D341Med (cell line): ENCODE data around the gene TNC.

Experiments used
- DNase-seq: peaks from one replicate; pipeline ENCODE4 v3.0.0; 2012; ENCODE audit warnings: low spot score

The TNC gene

DNA sequence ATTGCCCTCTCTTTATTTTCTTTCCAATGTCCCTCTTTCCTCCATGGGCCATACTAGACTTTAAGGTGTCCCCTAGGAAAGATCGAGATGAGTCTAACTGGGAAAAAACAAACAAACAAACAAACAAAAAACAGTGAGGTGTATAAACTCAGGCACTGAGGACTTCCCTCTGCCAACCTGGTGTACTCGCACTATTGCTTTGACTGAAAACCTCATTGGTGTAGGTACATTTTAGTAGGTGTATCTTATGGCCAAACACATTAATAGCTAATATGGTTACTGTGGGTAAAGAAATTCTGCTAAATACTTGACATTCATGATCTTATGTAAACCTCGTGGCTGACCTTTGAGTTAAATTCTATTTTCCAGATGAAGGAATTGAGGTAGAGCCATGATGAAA is 74.3 kb downstream of the TNC start:
- DNase-seq, result no peak

GRCh38 chr9:115042781-115043509 is 75.0 kb downstream of the TNC start:
- no peak for DNase-seq

GRCh38 chr9:115039516-115040120 is 78.3 kb downstream of the TNC start:
- DNase-seq, result no peak

DNA sequence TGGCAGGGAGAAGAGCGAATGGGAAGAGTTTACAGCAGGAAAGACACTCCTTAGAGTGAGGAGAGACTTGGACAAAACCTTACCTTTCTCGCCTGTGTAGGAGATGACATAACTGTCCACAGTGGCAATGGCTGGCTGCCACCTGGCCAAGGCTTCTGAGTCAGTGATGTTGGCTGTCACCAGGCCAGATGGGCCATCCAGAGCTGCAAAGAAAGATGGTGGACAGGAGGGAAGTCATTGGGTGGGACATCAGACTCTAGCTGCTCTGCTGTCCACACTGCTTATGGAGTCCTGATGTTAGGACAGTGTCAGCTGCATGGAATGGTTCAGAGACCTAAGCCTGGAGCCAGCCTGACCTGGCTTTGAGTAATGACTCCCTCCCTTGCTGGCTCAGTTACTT is 79.8 kb downstream of the TNC start:
- DNase-seq, result no peak

- DNase-seq, result no peak
Observed at GRCh38 chr9:115036691-115037090, 81.3 kb downstream of the TNC start.

DNA sequence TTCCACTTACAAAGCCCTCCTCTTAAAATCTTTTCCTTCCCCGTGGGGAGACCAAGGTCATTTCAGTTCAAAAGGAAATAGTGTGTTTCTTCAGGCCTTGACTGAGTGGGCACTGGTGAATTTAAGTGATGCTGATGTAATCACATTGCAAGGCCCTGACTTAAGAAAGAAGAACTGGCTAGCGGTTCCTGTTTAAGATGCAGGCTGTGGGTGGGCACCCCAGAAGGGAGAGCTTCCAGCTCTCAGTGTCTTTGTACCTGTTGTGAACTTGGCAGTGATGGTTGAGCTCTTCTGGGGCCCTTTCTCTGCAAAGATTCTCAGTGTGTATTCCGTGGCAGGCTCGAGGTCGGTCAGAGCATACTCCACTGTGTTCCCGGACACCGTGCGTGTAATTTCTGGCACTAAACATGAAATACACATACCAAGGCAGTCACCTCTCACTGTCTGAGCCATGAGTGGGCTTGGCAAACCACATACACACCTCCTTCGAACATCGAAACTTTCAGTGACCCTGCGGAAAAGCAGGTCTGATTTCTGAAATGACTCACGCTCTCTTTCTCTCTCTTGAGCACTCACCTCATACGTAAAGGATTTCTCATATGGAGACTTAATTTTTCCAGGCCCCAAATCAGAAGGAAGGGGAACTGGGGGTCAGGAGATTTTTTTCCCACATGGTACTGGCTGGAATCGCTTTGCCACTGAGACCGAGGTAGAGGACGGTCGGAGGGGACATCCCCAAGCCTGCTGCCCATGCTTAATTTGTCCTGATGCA is 81.9 kb downstream of the TNC start:
- no peak for DNase-seq

- DNase-seq, result no peak
Observed at GRCh38 chr9:115034801-115035200, 83.2 kb downstream of the TNC start.

DNA sequence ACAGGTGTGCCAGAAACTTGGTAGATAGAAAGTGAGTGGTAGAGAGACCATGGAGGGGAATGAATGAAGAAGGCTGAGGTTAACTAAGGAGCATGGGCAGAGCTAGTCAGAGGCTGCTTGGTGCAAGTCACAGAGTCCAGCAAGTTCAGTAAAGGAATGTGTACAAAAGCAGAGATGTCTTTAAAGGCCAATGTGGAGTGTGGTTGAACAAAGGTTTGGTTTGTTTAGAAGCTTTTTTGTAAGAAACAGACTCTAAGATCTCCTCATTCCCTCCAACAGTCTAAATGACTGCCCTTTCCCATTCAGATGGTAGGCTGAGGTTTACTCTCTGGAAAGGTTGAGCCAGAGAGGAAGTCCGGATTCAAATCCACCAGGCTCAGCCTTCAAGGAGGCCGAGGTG is 84.2 kb downstream of the TNC start:
- DNase-seq, result no peak

- no peak for DNase-seq
Observed at GRCh38 chr9:115032296-115032695, 85.7 kb downstream of the TNC start.

DNA sequence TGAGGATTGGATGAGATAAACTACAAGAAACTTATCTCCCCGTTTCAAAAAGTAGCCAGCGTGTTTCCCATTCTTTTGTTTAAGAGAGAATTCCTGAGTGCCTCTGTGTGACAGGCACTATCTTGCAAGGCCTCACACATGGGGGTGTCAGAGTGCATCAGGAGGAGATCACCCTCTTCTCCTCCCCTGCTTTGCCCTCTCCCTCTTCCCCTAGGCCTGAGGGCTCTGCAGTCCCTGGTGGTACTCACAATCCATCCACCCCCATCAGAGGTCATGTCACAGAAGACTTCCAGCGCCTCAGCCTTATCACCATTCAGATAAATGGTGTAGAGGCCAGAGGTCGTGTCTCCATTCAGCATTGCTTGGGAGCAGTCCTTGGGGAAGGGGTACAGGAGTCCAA is 88.0 kb downstream of the TNC start:
- no peak for DNase-seq

DNA sequence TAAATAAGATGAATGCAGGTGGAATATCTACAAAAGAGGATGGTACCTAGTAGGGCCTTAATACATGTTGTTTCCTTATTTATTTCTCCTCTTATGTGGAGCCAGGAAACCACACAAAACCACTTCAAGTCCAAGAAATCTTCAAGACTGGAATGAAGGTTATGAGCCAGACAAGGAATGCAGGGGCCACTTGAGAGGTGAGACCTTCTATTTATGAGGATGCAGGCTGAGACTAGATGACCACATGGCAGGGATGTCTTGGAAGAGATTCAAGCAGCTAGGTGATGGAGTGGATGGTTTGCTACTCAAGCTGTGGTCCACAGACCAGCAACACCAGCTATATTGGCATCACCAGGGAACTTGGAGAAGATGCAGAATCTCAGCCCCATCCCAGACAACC is 92.2 kb downstream of the TNC start:
- no peak for DNase-seq

DNA sequence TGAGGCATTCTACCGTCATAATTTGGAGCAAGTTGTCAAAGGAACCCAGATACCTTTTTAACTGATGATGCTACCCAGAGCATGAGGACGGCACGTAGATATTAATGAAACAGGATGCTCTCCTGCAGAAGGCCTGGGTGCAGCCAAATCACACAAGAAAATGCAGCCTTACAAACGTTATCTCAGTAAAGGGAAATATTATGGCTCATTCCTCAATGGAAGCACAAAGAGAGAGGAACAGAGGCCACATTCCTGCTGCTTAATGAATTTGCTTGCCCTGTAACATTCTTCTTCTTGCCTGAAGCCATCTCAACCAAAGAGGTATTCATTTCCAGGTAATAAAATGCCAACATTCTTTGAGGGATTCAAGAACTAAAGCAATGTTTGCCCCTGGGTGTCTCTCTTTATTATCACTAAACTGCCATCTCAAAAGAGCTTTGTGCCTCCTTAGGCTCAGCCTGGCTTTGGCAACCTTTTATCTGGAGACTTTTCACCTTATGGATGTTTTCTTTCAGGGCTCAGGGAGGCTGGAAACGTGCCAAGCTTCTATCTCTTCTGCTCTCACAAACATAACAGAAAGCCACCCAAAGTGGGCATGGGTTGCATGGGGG is 92.9 kb downstream of the TNC start:
- no peak for DNase-seq

DNA sequence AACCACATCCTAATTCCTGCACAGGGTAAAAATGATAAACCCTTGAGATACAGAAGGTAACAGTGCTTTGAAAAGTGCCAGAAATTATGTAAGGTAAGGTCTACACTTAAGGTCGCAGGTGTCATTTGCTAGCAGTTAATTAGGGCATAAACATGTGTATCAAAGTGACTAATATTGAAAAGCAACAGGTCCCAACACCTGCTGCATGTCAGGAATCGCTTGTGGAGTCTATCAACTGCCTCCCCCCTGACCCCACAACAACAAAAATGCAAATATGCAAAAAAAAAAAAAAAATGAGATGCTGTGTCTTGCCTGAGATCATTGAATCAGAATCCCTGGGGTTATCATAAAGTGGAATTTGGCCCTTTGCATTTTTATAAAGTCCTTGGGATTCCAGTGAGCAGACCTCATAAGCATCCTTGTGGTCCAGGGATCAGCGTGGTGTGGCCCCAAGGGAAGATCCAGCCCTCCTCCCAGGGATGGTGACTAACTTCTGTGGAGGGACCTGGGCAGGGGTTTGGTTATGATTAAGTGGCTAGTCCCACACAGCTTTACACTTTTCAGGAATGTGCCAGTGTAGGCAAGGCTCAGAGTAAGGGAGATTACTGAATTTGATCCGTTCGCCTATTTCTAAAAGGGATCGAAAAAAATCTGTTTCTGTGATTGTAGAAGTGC is 95.1 kb downstream of the TNC start:
- no peak for DNase-seq

DNA sequence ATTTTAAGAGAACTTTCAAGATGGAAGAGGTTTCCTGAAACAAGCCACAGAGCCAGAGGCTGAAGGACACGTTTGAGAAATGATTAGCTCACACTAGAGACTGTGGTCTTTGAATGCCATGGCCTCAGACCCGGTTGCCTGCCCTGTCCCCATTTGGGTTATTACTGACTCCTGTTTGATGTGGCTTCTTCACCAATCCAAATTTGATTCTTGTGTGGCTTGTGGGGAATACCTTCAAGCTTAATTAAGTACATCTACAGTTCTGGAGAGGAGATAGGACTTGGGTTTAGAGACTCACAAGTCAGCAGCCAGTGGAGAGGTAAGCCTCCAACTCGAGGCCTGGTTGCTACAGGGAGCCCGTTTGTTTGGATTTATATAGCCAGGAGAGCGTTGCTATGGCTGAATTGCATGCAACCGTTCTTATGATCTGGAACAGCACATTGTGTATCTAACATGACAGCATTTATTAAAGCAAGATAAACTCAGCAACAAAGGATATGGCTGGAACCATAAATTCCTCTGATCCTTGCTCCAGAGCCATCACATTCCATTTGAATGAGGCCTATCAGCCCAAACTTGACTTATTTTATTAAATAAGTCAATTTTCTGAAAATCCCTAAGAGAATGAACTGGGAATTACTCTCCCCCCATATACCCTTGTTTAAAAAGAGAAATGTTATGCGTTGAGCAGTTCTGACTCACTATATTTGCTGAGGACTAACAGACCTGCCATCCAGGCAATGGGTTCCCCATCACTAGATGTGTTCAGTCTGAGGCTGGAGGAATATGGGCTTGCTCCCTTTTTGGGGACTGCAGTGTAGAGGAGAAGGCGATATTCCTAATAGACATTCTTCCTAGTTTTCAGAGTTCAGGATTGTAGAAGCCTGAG is 99.2 kb downstream of the TNC start:
- DNase-seq, result no peak

- no peak for DNase-seq
Observed at GRCh38 chr9:115016344-115016743, 101.6 kb downstream of the TNC start.

DNA sequence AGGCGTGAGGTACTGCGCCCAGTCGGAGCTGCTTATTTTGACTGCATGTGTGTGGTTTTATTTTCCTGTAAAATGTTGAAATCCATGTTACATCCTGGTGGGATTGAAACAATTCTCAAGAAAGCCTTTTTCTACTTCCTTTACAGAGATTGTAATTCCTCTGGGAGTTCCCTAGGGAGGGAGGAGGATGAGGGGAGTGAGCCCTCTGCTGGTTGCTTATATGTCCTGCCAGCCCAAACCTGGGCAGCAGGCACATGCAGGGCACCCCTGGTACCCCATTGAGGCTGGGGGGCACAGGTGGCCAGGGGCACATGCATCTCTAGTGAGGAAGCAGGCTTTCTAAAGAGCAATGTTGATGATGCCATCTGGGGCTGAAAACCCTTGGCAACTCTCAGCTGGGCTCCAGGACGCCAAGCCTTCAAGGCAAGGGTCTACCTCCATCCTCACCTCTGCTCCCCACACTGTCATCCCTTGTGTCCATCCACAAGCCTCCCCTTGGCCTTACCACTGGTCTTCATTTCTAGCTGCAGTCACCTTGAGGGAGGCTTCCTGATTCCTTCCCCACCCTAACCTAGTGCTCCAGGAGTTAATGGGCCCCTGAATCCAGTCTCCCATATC is 102.8 kb downstream of the TNC start:
- DNase-seq, result peak; percentile 66

DNA sequence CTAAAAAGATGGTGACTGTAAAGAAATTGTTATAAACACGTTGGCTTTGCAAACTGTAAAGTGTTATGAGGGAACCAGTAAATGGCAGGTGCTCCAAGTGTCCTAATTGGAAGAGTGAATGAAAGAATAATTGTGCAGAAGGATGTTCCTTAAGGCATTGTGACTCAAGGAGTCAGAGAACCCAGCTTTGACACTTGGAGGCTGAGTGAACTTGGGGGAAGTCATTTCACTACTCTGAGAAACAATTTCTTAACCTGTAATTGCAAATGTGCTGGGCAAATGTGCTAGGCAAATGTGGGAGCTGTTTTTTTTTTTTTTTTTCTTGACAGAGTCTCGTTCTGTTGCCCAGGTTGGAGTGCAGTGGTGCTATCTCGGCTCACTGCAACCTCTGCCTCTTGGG is 103.5 kb downstream of the TNC start:
- no peak for DNase-seq

DNA sequence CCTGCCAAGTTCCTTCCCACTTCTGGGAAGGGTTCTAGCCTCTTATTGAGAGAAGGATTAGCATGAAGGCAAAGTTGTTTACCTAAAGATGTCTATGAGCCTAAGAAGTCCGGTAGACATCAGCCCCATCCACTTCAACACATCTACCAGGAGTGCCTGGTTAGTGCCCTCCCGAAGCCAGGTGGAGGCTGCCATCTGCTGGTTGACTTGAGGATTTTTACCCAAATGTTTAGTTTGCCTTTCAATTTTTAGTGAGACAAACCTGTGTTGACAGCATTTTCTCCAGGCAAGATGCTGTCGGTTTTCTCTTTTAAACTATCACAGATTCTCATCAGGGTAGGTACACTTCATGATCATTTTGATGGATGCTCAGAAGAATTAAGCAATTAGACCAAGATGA is 104.0 kb downstream of the TNC start:
- DNase-seq, result peak; percentile 77

DNA sequence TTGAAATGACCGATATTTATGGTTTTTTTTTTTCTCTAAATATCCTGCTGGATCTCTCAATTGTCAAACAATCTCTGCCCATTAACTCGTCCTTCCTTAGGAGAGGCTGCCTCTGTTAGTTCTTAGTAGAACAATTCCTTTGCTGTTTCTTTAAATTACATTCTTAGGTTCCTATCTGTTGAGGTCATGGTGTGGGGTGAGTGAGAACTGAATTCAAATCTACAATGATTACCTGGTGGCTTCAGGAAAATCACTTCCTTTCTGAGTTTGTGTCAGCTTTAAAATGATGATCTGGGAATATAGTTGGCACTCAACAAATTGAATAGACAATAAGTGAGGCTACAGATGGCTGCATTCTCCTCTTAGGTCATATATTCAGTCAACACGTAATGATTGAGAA is 105.5 kb downstream of the TNC start:
- no peak for DNase-seq

DNA sequence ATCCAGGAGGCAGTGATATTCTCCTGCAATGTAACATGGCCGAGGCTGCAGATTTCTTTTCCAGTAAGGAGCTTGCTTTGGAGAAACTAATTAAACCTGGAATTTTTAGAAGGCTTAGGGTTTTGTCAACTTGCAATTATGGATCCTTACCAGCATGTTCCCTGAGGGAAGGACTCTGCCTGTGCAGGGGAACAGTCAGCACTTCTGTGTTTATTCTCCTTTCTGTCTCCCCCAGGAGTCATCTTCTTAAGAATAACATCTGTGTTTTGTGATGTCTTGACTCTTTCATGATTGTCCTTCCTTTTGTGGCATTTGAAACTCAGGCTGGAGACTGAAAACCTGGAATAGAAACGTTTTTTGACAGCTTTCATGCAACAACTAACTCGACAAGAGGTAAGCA is 107.1 kb downstream of the TNC start:
- DNase-seq, result no peak
